Mucosa of stomach (tissue), 1 donor: ENCODE data around the gene OSCP1.

ENCODE experiments used
- H3K27me3 ChIP-seq: one replicate; pipeline ENCODE4 v1.7.0; 2013; ENCODE audit warnings: mild to moderate bottlenecking, low read length; ENCODE audit not compliant: control insufficient read depth, insufficient read depth
- H3K36me3 ChIP-seq: one replicate; pipeline ENCODE4 v1.7.0; 2013; ENCODE audit warnings: low read length; ENCODE audit not compliant: control insufficient read depth, insufficient read depth
- H3K4me1 ChIP-seq: one replicate; pipeline ENCODE4 v1.7.0; 2013; ENCODE audit warnings: mild to moderate bottlenecking, low read length; ENCODE audit not compliant: control insufficient read depth, insufficient read depth
- H3K4me3 ChIP-seq: one replicate; pipeline ENCODE4 v1.7.0; 2013; ENCODE audit warnings: low read length
- H3K9ac ChIP-seq: one replicate; pipeline ENCODE4 v1.7.0; 2013; ENCODE audit warnings: mild to moderate bottlenecking, low read length, moderate library complexity
- H3K9me3 ChIP-seq: one replicate; pipeline ENCODE4 v1.7.0; 2013; ENCODE audit warnings: mild to moderate bottlenecking, low read length, moderate library complexity; ENCODE audit not compliant: control insufficient read depth
- donor health status: Pancreatic carcinoma.

OSCP1 gene

DNA sequence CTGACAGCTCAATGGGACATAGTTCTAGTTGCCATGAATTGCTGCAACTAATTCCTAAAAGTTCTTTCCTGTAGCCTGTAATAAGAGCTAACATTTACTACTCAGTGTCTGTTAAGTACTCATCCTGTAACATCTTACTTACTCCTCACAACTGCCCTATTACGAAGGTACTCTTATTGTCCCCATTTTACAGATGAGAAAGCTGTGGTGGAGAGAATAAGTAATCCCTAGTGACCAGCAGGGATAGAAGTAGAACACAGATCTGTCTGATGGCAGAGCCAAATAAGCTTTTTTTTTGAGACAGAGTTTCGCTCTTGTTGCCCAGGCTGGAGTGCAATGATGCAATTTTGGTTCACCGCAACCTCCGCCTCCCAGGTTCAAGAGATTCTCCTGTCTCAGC lies 67.6 kb downstream of the OSCP1 start:
- peaks cover 35% of the 10 kb centered on the region for H3K4me1 ChIP-seq
- no peaks in the 10 kb centered on the region for H3K36me3 ChIP-seq
- H3K27me3 ChIP-seq: no peaks in the 10 kb centered on the region
- H3K4me3 ChIP-seq: no peak overlapping the region
- no peaks in the 10 kb centered on the region for H3K9me3 ChIP-seq
- H3K9ac ChIP-seq: no peak overlapping the region

DNA sequence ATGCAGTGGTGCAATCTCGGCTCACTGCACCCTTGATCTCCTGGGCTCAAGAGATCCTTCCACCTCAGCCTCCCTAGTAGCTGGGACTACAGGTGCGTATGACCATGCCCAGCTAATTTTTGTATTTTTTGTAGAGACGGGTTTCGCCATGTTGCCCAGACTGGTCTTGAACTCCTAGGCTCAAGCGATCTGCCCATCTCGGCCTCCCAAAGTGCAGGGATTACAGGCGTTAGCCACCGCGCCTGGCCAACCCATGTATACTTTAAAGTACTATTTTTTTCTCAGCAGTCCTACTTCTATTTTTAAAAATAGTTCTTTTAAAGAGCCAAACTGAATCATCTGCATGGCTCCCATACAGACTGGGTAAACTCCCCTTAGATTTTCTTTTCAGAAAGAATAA lies 68.0 kb downstream of the OSCP1 start:
- no peaks in the 10 kb centered on the region for H3K36me3 ChIP-seq
- peaks cover 31% of the 10 kb centered on the region for H3K4me1 ChIP-seq

DNA sequence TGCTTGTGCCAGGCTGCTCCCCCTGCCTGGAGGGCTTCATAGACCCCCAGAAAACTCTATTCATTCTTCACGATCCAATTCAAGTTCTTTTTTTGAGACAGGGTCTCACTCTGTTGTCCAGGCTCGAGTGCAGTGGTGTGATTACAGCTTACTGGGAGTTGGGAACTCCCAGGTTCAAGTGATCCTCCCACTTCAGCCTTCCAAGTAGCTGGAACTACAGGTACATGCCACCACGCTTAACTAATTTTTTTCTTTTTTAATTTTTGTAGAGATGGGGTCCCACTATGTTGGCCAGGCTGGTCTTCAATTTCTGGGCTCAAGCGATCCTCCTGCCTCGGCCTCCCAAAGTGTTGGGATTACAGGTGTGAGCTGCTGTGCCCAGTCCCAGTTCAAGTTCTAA lies 68.8 kb downstream of the OSCP1 start:
- Histone ChIP-seq H3K27me3 (no peaks in the 10 kb centered on the region), H3K4me1 (peaks cover 23% of the 10 kb centered on the region), H3K9me3 (no peaks in the 10 kb centered on the region), H3K4me3 (no peak overlapping the region), H3K36me3 (no peaks in the 10 kb centered on the region), H3K9ac (peak overlapping the region; percentile 9)

More for the DNA sequence above, 68.0 kb downstream of the OSCP1 start:
- H3K4me3 ChIP-seq: no peak overlapping the region
- H3K27me3 ChIP-seq: no peaks in the 10 kb centered on the region
- H3K9ac ChIP-seq: no peak overlapping the region
- H3K9me3 ChIP-seq: no peaks in the 10 kb centered on the region

DNA sequence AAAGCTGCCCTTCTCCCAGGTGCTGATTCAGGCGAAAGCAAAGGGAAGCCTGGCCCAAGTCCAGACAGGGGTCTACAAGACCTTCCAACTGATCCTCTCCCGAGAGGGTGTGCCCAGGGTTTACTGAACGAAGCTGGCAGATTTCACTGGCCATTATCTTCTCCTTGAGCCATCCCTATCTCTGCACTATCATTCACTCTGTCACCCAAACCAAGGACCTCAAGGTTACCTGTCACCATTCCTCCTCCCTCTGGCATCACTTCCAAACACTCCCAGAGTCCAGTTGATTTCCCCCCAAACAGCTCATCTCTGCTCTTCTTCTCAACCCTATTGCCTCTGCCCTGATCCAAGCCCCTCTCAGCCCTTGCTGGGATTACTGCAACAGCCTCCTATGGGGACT lies 69.5 kb downstream of the OSCP1 start:
- H3K36me3 ChIP-seq: no peaks in the 10 kb centered on the region
- no peak overlapping the region for H3K9ac ChIP-seq
- H3K27me3 ChIP-seq: no peaks in the 10 kb centered on the region
- no peaks in the 10 kb centered on the region for H3K9me3 ChIP-seq
- H3K4me1 ChIP-seq: peaks cover 23% of the 10 kb centered on the region
- H3K4me3 ChIP-seq: no peak overlapping the region

DNA sequence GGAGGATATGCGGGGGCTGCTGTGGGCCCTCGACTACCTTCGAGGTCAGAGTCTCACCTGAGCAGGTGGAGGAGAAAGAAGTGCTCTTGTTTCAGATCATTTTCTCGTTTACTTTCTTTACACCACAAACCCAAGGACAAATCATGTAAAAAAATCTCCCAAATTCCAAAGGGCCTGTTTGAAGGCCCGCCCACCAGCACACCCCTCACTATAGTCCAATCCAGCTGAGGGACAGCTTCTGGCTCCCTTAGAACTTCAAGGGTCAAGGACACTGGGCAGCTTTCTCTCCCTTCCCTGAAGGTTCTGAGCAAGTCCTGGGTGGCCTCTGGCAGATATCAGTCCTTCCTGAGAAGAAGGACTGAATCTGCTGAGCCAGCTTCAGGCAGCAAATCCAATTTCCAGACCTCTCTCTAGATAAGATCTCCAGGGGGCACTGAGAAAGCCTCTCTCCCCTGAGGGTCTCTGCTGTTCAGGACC lies 70.1 kb downstream of the OSCP1 start:
- H3K9me3 ChIP-seq: no peaks in the 10 kb centered on the region
- H3K4me3 ChIP-seq: no peak overlapping the region

DNA sequence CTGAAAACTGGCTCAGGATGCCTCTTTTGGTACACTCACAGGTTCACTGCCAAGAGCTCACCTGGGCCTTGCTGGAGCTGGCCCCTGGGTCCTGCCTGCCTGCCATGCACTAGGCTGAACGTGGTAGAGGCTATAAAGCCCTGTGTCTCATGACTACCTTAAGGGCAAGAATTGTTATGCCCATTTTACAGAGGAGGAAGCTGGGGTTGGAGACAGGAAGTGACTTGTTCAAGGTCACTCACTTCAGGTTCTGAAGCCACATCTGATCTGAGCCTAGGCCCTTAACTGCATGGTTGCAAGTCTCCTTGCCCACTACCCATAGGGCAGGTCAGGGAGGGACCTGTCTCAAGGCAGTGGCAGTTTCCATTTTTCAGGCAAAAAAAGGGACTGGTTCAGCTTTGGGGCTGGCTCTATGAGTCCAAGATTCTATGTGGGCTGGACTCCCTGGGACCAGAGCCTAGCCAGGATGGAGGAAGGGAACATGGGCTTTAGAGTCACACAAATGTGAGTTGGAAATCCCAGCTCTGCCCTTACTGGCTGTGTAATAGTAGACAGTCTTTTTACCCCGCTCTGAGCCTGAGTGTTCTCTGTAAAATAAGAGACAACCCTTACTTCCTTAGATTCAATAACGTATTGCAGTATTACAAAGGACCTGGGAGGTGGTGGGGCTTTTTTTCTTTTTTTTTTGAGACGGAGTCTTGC lies 72.3 kb downstream of the OSCP1 start:
- Histone ChIP-seq H3K4me3 (no peak overlapping the region), H3K9me3 (no peaks in the 10 kb centered on the region), H3K27me3 (no peaks in the 10 kb centered on the region), H3K9ac (no peak overlapping the region), H3K36me3 (no peaks in the 10 kb centered on the region), H3K4me1 (peaks cover 32% of the 10 kb centered on the region)

More for the DNA sequence above, 70.1 kb downstream of the OSCP1 start:
- H3K4me1 ChIP-seq: peaks cover 26% of the 10 kb centered on the region
- no peaks in the 10 kb centered on the region for H3K36me3 ChIP-seq
- H3K9ac ChIP-seq: no peak overlapping the region
- no peaks in the 10 kb centered on the region for H3K27me3 ChIP-seq

DNA sequence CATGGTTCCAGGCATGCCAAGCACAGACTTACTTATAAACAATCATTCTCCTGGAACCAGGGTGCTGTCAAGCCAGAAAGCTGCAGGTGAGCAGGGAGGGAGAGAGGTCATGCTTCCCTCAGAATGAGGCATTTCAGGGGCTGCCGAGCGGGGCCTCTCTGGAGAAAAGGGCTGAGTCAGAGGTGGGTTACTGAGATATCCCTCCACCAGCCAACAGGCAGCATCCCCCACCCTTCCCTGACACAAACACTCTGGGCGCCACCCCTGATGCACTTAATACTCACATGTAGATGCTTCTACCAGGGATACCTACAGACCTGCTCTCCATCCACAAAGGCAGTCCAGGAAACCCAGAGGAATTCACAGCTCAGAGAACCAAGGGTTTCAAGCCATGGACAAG lies 77.6 kb downstream of the OSCP1 start:
- Histone ChIP-seq H3K9me3 (no peaks in the 10 kb centered on the region), H3K36me3 (no peaks in the 10 kb centered on the region), H3K9ac (peak overlapping the region; percentile 3), H3K27me3 (no peaks in the 10 kb centered on the region), H3K4me1 (peaks cover 31% of the 10 kb centered on the region), H3K4me3 (no peak overlapping the region)

DNA sequence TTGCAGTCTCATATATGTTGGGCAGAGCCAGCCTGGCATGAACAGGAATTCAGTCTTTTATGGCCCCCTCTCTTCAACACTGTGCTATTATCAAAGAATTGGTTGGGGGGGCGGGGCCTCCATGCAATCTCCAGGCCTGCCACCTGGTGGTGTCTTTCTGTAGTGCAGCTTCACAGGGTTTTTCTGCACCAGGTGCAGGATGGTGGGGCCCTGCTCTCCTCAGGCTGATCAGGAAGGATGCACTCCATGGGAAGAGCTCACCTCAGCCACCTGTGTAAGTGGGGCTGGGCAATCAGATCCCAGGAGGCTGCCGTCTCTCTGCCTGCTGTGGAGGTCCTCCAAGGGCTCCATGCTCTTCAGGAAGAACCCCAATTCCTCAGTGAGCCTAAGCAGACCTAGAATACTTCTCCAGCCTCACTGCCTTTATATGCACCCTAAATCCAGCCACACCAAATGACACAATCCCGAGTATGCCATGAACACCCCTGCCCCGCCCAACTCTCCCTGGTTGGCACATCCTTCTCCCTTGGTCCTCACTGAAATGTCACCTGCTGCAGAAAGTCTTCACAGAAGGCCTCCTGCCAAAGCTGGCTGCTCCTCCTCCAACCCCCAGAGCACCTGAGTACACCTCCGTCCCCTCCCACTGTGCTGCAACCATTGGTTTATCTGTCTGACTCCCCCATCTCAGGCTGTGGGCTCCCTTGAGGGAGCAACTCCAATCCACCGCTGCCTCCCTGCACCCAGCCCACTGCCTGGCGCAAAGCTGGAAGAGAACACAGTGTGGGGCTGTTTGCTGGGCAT lies 81.0 kb downstream of the OSCP1 start:
- H3K9me3 ChIP-seq: no peaks in the 10 kb centered on the region
- H3K4me3 ChIP-seq: no peak overlapping the region
- no peaks in the 10 kb centered on the region for H3K27me3 ChIP-seq
- H3K9ac ChIP-seq: no peak overlapping the region
- H3K36me3 ChIP-seq: no peaks in the 10 kb centered on the region
- H3K4me1 ChIP-seq: peaks cover 19% of the 10 kb centered on the region
